Measurements from ENCODE around the gene FOXJ3. TPM values are rescaled to one million over a fixed set of nuclear protein-coding genes. Genes with fewer than 3 reads are reported as not detected.

Gene FOXJ3
- total and polyA plus RNA-seq, 2 donors (not counting 1 experiment from before 2014, with no cell fraction given): 22.6 to 29.5 TPM

DNA sequence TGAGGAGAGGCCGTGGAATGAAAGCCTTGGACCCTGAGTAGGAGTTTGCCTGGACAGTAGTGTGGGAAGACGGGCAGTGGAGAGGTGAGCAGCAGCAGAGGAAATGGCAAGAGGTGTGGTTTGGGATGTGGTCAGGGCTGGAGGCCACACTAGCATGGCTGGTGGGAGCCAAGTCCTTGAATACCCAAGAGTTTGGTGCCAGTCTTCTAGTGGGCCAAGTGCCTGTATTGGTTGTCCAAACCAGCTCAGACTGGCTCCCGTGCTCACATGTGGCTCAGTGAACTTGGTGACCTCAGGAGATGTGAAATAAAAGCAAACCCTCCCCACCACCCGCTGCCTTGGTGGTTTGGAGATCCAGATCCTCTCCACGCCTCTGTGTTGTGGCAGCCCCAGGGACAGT, 172.9 kb downstream of the FOXJ3 start:
- Histone ChIP-seq H3K79me2 (ENCODE audit: control insufficient read depth, insufficient read depth, low read length) (no peaks in the 10 kb centered on the region), H3K36me3 (ENCODE audit: control insufficient read depth, insufficient read depth, low read length) (no peaks in the 10 kb centered on the region), H3K4me1 (ENCODE audit: control insufficient read depth, extremely low read depth, insufficient read depth, low read length) (no peaks in the 10 kb centered on the region), H2AFZ (ENCODE audit: low read length) (no peak overlapping the region), H3K27ac (ENCODE audit: insufficient read depth, low read length) (no peak overlapping the region), H3K9ac (ENCODE audit: insufficient read depth, low read length) (no peak overlapping the region), H3K4me3 (replicated peaks in 1 of 4; ENCODE audit: control extremely low read depth in 1 of 4, insufficient read depth in 1 of 4, low read depth in 3 of 4, low read length in 4 of 4) (no peak overlapping the region), H3K4me2 (ENCODE audit: extremely low read depth, insufficient read depth, low read length) (no peak overlapping the region), H3K27me3 (ENCODE audit: control insufficient read depth, insufficient read depth, low read length) (no peaks in the 10 kb centered on the region), H3K9me3 (ENCODE audit: control insufficient read depth, insufficient read depth, low read depth, low read length) (no peaks in the 10 kb centered on the region), H4K20me1 (ENCODE audit: control insufficient read depth, extremely low read depth, insufficient read depth, low read length) (no peaks in the 10 kb centered on the region)
- TF ChIP-seq, protein P1, sequence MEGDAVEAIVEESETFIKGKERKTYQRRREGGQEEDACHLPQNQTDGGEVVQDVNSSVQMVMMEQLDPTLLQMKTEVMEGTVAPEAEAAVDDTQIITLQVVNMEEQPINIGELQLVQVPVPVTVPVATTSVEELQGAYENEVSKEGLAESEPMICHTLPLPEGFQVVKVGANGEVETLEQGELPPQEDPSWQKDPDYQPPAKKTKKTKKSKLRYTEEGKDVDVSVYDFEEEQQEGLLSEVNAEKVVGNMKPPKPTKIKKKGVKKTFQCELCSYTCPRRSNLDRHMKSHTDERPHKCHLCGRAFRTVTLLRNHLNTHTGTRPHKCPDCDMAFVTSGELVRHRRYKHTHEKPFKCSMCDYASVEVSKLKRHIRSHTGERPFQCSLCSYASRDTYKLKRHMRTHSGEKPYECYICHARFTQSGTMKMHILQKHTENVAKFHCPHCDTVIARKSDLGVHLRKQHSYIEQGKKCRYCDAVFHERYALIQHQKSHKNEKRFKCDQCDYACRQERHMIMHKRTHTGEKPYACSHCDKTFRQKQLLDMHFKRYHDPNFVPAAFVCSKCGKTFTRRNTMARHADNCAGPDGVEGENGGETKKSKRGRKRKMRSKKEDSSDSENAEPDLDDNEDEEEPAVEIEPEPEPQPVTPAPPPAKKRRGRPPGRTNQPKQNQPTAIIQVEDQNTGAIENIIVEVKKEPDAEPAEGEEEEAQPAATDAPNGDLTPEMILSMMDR (conservative IDR thresholded peaks at IDR 0.05 in 1 of 2, IDR thresholded peaks at IDR 0.05 in 1 of 2; ENCODE audit: low read depth in 1 of 2, low read length in 2 of 2): no peak
- no peak for TF ChIP-seq EZH2 (IDR thresholded peaks at IDR 0.05; ENCODE audit: low read length, missing control alignments)
- DNase-seq (ENCODE audit: low read depth in 2 of 2): no peak

DNA sequence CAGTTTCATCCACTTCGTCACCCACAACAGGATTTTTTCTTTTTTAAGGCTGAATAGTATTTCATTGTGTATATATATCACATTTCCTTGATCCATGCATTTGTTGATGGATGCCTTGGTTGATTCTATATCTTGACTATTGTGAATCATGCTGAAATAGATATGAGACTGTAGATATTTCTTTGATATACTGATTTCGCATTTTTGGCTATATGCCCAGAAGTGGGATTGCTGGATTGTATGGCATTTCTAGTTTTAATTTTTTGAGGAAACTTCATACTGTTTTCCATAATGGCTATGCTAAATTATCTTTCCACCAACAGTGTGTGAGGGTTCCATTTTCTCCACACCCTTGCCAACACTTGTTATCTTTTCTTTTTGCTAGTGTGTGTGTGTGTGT, 176.8 kb downstream of the FOXJ3 start:
- H3K27ac ChIP-seq (ENCODE audit: insufficient read depth, low read length): no peak overlapping the region
- DNase-seq (ENCODE audit: low read depth in 2 of 2): no peak
- H2AFZ ChIP-seq (ENCODE audit: low read length): no peak overlapping the region
- H3K4me3 ChIP-seq (replicated peaks in 1 of 4; ENCODE audit: control extremely low read depth in 1 of 4, insufficient read depth in 1 of 4, low read depth in 3 of 4, low read length in 4 of 4): no peak overlapping the region
- H4K20me1 ChIP-seq (ENCODE audit: control insufficient read depth, extremely low read depth, insufficient read depth, low read length): no peaks in the 10 kb centered on the region
- H3K4me2 ChIP-seq (ENCODE audit: extremely low read depth, insufficient read depth, low read length): no peak overlapping the region
- TF ChIP-seq, protein P1 (conservative IDR thresholded peaks at IDR 0.05 in 1 of 2, IDR thresholded peaks at IDR 0.05 in 1 of 2; ENCODE audit: low read depth in 1 of 2, low read length in 2 of 2): no peak
- TF ChIP-seq EZH2 (IDR thresholded peaks at IDR 0.05; ENCODE audit: low read length, missing control alignments): no peak
- no peaks in the 10 kb centered on the region for H3K4me1 ChIP-seq (ENCODE audit: control insufficient read depth, extremely low read depth, insufficient read depth, low read length)
- H3K27me3 ChIP-seq (ENCODE audit: control insufficient read depth, insufficient read depth, low read length): no peaks in the 10 kb centered on the region
- no peaks in the 10 kb centered on the region for H3K9me3 ChIP-seq (ENCODE audit: control insufficient read depth, insufficient read depth, low read depth, low read length)
- H3K36me3 ChIP-seq (ENCODE audit: control insufficient read depth, insufficient read depth, low read length): no peaks in the 10 kb centered on the region
- H3K9ac ChIP-seq (ENCODE audit: insufficient read depth, low read length): no peak overlapping the region
- H3K79me2 ChIP-seq (ENCODE audit: control insufficient read depth, insufficient read depth, low read length): no peaks in the 10 kb centered on the region

DNA sequence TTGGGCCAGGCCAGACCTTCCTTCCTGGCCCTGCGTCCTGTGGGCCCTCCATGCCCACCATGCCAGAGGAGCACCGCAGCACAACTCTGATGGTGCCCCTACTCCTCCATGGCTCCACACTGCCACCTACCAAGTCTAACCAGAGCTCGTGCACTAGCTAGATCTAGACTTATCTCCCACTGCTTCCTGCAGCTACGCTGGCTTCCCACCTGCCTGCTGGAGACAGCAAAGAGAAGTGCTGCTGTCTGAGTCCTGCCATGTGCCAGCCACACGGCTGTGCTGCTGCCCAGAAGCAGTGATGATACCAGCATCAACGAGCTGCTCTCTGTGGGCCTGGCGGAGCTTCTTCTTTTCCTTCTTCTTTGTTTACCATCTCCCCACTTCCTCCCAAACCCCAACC, 177.4 kb downstream of the FOXJ3 start:
- Histone ChIP-seq H3K27ac (ENCODE audit: insufficient read depth, low read length) (no peak overlapping the region), H4K20me1 (ENCODE audit: control insufficient read depth, extremely low read depth, insufficient read depth, low read length) (no peaks in the 10 kb centered on the region), H3K4me1 (ENCODE audit: control insufficient read depth, extremely low read depth, insufficient read depth, low read length) (no peaks in the 10 kb centered on the region), H3K9ac (ENCODE audit: insufficient read depth, low read length) (no peak overlapping the region), H3K4me3 (replicated peaks in 1 of 4; ENCODE audit: control extremely low read depth in 1 of 4, insufficient read depth in 1 of 4, low read depth in 3 of 4, low read length in 4 of 4) (no peak overlapping the region), H3K4me2 (ENCODE audit: extremely low read depth, insufficient read depth, low read length) (no peak overlapping the region), H3K79me2 (ENCODE audit: control insufficient read depth, insufficient read depth, low read length) (no peaks in the 10 kb centered on the region), H3K9me3 (ENCODE audit: control insufficient read depth, insufficient read depth, low read depth, low read length) (no peaks in the 10 kb centered on the region), H2AFZ (ENCODE audit: low read length) (no peak overlapping the region), H3K36me3 (ENCODE audit: control insufficient read depth, insufficient read depth, low read length) (no peaks in the 10 kb centered on the region), H3K27me3 (ENCODE audit: control insufficient read depth, insufficient read depth, low read length) (no peaks in the 10 kb centered on the region)
- TF ChIP-seq EZH2 (IDR thresholded peaks at IDR 0.05; ENCODE audit: low read length, missing control alignments): no peak
- TF ChIP-seq, protein P1 (conservative IDR thresholded peaks at IDR 0.05 in 1 of 2, IDR thresholded peaks at IDR 0.05 in 1 of 2; ENCODE audit: low read depth in 1 of 2, low read length in 2 of 2): no peak
- no peak for DNase-seq (ENCODE audit: low read depth in 2 of 2)
